Activated gamma-delta T cell treated with Interleukin-2 at 50 U/mL for 16 hours (primary cell): Measurements from ENCODE around the gene CDH18.
"Not testable (repeated sequence)": the region's sequence is repeated elsewhere in the genome, so short reads cannot be mapped to it uniquely, and the experiment has no call there.

Source experiments
- DNase-seq: peaks from one replicate; pipeline ENCODE4 v3.0.0-alpha.2; 2020

The CDH18 gene

DNA sequence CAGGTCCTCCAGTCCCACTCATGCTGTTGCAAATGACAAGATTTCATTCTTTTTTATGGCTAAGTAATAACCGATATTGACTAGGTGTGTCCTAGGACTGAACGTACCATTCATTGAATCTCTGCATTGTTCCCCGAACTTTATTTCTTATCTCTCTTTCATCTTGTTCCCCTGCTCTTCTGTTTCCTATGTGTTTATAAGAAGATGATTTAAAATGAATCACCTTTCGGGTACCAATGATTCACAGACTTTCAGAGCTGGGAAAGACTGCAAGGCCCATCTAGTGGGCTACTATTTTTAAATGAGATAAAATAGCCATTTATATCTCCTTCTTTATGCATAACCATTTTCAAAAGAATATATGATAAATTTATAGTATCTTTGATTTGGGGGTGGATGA is 133.0 kb downstream of the CDH18 start:
- DNase-seq, result no peak

DNA sequence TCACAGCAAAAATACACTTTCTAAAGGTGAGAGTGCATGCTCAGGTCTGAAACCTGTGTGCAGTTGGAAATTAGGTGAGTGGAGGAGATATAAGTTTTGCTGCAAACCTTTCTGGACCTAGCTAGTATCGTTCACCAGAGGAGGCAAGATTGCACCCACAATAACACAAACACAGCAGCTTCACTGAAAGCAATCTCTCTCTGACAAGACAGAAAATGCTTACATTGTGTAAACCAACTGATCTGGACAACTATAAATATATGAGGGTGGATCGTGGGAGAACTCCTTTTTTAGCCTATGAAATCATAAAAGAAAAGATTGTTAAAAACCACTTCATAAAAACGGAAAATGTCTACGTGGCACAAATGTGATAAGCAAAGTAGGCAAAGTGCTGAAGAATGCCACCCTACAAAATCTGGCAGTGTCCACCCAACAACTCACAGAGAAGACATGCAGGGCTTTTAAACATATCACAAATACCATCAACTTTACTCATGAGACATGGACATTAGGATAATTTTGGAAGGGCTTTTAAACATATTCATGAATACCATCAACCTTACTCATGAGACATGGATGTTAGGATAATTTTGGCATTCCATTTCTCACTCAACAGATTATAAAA is 134.3 kb downstream of the CDH18 start:
- no peak for DNase-seq

DNA sequence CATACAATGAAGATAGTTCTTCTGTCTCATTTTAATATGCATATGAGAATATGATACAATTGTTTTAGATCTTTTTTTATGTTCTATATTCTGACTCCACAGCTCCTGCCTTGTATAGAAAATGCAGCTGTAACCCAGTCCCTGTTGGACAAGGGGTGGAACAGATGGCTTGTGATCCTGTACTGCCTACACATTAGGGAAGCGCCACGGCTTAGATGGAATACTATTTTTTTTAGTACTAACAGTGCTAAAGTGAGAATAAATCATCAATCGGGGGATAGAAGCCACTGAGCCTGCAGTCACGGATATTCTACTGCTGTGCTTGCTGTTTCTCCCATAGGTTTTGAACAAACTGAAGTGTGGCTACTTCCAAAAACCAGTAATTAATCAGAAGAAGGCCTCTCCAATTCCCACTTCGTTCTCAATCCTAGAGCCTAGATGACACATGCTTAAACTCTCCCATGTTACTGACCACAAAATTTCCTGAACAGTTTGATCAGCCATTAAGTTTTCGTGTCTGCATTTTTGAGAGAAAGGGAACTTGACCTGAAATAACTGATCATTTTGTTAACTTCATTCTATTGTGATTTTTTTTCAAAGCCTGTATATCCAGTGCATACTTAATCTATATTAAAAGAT is 150.3 kb downstream of the CDH18 start:
- no peak for DNase-seq

DNA sequence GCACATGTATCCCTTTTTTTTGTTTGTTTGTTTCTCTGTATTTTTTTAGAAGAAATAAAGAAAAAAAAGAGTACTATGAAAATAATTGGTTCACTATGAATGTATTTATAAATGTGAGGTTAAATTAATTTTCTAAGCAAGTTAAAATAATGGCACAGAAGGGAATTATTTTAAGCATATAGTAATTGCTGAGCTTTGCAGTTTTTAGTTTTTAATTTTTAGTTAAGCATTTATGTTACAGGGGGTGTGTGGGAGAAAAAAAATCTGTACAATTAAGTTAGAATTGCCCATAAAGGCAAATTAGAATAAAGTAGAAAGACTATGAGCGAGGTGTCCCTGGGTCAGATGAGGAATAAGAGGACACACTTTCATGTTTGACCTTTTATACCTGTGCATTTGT is 152.6 kb downstream of the CDH18 start:
- no peak for DNase-seq

DNA sequence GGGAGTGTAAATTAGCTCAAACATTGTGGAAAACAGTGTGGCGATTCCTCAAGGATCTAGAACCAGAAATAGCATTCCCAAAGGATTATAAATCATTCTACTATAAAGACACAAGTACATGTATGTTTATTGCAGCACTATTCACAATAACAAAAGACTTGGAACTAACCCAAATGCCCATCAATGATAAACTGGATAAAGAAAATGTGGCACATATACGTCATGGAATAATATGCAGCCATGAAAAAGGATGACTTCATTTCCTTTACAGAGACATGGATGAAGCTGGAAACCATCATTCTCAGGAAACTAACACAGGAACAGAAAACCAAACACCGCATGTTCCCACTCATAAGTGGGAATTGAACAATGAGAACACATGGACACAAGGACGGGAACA is 175.3 kb downstream of the CDH18 start:
- not testable (repeated sequence) for DNase-seq

DNA sequence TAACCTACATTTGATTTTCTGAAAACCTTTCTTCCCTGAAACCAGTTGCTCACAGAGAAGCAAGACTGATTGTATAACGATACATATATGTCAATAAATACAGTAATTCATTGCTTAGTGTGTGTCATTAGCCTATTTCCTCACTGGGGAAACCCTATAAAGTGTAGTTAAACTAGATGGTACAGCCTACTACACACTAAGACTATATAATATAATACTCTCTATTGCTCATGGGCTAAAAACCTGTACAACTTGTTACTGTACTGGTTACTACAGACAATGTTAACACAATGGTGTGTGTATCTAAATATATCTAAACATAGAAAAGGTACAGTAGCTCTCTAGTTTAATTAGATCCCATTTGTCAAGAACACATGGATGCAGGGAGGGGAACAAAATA is 181.2 kb downstream of the CDH18 start:
- no peak for DNase-seq

DNA sequence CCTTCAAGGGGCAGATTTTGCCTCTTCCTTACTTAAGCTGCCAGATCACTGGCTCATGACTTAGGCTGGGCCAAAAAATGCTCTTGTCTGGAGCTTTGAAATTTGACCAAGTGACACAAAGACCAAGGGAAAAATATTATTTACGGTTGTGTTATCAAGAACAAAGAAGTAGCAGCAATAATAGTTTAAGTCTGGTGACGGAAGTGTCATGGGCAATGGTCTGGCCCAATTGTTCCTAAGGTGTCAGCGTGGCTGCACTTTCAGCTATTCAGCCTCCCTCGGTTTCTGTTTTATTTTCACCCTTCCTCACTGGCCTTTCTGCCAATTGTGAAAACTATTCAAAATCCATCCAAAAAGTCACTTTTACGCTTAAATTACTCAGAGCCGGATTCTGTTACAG is 185.3 kb downstream of the CDH18 start:
- DNase-seq, result no peak

DNA sequence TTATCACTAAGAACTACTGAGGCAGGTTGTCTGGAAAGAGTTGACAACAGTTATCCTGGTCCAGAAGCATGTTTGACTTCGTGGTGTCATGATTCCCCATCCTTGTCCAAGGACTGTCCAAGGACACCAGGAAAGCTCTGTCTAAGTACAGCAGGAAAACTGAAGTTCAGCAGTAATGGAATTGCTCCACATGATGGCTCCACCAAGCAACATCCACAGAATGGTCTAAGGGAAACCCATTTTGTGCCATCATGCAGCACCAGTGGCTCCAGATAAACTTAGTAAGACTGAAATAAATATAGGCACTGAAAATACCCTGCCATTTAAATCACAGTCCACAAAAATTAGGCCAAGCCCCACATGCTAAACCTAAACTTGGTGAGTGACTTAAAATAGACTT is 192.8 kb downstream of the CDH18 start:
- DNase-seq, result no peak

DNA sequence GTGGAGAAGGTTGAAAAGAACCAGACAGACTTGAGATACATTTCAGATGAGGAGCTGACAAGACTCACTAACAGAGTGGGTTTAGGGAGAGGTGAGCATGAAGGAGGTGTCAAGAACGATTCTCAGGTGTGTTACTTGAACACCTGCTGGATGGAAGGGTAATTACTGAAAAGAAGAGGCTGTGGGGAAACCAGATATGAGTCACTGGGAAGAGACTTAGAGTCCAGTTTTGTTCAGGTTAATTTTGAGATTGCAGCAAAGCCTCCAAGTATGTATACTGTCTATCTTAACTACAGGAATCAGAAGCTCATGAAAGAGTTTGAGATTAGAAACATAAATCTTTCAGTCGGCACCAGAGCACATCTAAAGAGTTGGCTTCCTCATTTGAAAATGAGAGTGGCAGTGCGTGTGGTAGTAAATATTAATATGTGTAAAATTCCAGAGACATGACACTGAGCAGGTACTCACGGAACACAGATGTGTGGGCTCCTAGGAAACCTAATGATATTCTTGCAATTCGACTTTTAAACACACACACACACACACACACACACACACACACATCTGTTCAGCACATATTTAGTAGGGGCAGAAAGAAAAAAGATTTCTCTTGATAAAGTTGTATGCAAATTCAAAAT is 197.1 kb downstream of the CDH18 start:
- DNase-seq, result no peak

DNA sequence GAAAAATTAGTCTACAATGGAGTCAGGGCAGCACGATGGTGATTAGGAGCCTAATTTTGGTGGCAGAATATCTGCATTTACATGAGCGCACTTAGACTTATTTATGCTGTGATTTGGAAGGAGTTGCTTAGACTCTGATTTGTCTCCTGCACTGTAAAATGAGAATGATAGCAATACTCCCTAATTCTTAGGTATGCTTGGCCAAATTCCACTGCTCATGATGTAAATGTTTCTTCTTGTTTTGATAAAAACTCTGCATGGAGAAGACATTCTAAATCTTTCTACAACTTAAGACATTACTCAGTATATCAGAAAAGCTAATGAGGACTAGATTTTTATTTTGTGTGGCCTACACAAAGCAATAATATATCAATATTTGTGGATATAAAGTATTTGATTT is 205.4 kb downstream of the CDH18 start:
- DNase-seq, result no peak

DNA sequence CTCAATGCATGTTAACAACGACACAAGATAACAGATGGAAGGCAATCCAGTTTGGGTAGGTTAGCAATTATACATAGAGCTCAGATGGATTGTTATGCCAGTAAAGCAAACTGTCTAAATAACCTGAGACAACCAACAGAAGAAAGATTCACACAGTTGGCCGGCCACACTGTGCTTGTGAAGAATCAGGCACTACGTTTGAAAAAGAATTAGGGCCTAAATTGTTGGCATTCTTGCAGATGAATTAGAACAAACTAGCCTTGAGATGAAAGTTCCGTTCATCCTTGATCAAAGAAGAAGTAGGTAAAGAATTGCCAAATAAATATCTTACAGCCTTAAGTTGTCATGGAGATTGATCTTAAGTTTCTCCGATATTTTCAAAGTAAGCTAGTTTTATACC is 210.6 kb downstream of the CDH18 start:
- DNase-seq, result no peak

DNA sequence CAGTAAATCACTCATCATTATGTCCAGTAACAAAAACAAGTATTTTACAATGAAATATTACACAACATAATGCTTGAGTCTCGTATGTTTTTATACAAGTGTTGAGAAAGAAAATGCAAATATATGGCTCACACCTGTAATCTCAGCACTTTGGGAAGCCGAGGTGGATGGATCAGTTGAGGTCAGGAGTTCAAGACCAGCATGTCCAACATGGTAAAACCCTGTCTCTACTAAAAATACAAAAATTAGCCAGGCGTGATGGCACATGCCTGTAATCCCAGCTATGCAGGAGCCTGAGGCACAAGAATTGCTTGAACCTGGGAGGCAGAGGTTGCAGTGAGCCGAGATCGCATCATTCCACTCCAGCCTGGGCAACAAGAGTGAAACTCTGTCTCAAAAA is 211.1 kb downstream of the CDH18 start:
- not testable (repeated sequence) for DNase-seq

DNA sequence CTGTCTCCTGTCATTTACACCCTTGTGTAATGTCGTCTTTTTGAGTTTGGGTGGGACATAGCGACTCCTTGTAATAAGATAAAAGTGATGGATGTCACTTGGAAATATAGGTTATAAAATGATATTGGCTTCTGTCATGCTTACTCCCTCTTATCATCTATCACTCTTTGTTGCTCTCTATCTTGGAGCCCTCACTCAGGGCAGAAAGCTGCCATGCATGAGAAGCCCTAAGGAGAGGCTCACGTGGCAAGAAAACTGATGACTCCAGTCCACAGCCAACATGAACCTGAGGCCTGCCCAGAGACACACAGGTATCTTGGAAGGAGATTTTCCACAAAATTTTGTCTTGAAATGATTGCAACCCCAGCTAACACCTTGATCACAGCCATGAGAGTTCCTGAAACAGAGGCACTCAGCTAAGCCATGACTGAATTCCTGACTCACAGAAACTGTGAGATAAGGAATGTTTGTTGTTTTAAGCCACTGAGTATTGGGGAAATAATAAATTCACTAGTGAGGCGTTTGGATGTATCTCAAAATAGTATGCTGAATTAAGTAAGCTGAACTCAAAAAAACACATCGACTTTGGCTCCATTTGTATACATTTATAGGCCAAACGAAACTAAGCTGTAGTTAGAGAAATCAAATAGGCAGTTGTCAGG is 216.7 kb downstream of the CDH18 start:
- DNase-seq, result no peak

DNA sequence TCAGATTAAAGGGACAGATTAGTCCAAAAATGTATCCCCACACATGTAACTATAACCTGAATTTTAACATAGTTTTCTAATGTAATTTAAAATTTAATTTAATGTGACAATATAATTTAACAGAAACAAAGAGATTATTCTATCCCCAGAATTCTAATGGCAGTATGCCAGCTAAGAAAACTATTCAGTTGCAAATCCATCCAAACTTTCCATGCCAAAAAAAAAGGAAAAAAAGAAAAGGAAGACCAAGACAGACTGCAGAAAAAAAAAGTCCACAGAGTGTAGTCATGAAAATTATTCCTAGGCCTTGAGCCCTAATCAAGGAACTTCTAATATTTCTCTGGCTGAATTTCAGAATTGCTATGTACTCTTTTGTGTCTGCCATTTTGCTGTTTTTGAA is 217.6 kb downstream of the CDH18 start:
- DNase-seq, result no peak

DNA sequence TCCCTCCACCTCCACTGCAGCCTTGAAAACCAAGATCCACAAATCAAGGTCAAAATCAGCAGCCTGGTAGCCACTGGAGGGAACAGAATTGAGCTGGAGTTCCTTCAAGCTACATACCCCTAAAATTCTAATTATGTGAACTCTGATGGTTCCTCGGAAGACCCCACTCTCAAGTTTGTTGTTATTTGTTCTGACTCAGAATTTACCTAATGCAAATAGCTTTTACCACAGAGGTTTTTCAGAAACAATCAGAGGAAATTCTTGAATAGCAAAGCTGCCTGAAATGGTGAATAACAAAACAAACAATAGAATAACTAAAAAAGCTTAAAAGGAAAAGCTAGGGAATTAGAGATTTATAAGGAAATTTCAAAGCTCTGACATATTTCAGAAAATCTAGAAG is 220.0 kb downstream of the CDH18 start:
- no peak for DNase-seq

DNA sequence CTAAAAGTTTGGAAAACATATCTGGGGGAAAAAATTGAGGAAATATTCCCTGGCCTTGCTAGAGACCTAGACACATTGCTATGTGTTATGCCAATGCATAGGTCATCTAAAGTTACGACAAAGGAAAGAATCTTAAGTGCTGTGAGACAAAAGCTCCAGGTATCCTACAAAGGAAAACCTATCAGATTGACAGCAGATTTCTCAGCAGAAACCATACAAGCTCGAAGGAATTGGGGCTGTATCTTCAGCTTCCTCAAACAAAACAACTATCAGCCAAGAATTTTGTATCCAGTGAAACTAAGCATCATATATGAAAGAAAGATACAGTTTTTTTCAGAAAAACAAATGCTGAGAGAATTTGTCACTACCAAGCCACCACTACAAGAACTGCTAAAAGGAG is 234.4 kb downstream of the CDH18 start:
- DNase-seq, result no peak

DNA sequence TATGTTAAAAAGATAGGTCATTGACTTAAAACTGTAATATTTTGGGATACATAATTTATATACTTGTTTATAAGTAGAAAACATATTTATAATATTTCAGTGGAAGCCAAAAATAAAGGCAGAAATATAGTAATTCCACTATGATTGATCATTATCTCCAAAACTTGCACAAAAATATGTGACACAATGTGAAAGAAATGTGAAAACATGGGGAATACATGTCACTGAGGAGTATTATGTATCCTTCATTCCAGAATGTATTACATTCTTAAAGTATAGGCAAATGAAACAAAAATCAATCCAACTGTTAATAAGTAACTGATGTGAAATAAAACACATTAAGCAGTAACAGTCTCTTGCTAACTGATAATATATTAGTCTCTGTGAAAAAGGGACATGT is 236.7 kb downstream of the CDH18 start:
- no peak for DNase-seq

DNA sequence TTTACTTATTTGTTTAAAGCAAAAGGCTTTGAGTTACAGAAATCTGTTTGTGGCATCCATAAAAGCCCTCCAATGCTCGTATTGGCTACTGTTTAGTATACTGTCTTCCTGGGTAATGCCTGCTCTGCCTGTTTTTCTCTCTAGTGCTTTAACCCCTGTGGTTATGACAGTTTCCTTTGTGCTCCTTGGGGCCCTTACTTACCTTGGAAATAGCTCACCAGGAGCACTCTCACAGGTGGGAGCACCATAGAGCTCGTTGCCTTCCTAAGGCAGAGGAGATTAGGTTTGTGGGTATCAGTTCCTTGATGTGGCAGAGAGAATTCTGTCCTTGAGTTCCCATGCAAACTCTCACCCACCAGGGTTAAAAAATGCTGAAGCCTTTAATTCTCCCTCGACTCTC is 242.8 kb downstream of the CDH18 start:
- no peak for DNase-seq

DNA sequence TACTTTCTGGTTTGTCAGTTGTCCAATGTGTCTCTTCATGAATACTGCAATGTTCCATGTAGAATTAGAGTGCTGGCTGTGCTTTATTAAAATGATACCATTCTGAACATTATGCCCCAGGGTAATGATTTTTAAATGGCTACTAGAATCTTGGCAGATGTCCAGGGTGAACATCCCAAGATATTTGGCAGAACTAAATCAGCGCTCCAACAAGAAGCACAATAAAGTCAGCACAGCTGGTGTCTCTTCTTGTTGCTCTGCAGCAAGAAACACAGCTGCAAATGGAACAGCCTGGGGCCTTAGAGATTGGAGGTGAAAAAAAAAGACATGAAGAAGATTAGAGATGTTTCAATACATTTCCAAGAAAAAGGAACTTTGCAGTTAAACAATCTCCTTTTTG is 248.3 kb downstream of the CDH18 start:
- no peak for DNase-seq

DNA sequence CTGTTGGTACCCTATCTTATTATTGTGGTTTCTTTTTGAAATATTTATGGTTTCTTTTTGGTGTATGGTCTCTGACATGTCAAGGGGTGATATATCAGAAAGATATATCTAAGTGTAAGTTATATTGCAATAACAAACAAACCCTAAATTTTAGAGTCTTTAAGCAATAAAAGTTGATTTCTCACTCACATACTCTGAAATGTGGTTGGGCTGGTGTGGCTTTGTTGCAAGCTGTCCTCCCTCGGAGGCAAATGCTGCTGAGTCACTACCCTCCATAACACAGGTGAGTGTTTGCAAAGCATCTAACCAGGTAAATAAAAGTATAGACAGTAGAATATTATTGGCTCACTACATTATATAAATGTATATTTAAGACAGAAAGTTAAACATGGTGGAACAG is 253.2 kb downstream of the CDH18 start:
- no peak for DNase-seq

DNA sequence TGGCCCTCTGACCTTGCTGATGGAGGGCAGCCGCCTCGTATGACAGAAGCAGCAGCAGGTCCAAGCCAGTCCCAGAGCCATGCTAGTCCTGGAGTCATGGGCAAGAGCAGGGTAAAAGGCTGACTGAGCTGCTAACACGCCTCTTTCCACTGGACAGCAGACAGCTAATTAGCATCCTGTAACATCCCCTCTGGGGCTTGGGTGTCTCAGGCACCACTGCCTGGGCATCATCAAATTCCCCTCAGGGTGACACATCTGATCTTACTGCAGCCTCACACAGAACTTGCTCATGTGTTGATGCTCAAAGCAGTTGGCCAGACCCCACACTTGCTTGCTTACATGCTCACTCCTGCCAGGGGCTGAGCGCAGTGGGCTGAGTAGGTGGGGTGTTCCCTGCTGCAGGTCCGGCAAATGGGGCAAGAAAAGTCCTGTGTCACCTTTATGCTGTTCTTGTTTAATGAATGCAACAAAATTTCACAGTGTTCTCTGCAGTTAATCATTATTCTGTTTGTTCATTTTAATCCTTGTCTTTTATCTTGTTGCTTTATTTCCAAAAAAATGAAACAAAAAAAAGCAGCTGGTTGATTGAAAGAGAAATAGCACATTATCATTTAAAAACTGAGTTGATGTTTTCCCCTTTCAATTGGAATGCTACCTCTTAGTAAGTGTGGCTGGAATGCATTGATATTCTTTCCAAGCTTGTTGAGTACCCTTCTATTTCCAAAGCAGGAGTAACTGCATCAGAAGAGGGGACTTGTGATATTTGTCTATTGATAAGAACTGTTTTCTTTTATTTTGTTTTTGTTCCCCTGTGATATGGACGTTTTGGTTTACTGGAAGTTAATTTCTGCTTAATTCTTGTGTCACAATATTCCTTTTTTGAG is 254.1 kb downstream of the CDH18 start:
- DNase-seq, result no peak

DNA sequence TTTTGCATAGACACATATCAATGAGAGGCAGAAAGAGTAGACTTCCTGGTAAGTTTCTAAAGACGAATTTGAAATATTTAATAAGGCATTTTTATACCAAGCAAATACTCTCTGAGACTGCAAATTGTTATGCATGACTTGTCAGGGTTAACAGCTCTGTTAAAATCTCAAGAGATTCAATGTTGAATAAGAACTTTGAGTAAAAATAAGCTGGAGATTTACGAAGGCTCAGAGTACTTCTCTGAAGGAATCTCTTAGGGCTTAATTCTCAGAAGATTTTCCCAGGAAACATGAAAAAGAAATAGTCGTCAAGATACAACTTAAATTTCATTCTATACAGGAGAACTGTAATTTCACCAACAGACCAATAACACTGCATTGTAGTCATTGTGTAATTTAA is 259.4 kb downstream of the CDH18 start:
- no peak for DNase-seq

DNA sequence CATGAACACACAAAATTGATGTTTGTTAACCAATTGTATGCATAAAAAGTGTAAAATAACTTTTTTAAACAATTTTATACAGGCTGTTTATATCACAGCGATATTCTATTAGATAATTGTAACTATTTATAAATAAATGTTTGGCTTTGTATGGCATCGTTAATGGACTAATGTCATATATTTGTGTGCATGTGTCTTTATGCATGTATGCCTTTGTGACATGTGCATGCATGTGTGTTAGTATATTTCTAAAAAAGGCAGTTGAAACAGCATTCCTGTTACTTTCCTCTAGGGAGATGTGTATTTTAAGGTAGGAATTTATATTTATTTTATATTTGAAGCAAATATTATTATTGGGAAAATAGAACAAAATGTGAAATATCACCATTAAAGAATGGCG is 268.9 kb downstream of the CDH18 start:
- DNase-seq, result no peak
